ENCODE results near the gene CCDC178. TPM values are rescaled to one million over a fixed set of nuclear protein-coding genes. Genes with fewer than 3 reads are reported as not detected.

CCDC178 gene
- polyA plus RNA-seq, 4 donors = 1.7 to 2.4 (median 1.8) TPM

- no peak for DNase-seq (ENCODE audit: low read depth in 4 of 4, low spot score in 3 of 4)
These were observed 543.6 kb downstream of the CCDC178 start for GRCh38 chr18:32896776-32897547.

GRCh38 chr18:32893915-32894314, 546.6 kb downstream of the CCDC178 start:
- DNase-seq (ENCODE audit: low read depth in 4 of 4, low spot score in 3 of 4) = no peak

GRCh38 chr18:32891797-32892196, 548.7 kb downstream of the CCDC178 start:
- no peak for DNase-seq (ENCODE audit: low read depth in 4 of 4, low spot score in 3 of 4)

GRCh38 chr18:32891130-32891529, 549.4 kb downstream of the CCDC178 start:
- no peak for DNase-seq (ENCODE audit: low read depth in 4 of 4, low spot score in 3 of 4)

- DNase-seq (ENCODE audit: low read depth in 4 of 4, low spot score in 3 of 4) = no peak
These were observed 550.6 kb downstream of the CCDC178 start for GRCh38 chr18:32889615-32890593.

- peak in 1 of 4 donors; percentile 36 for DNase-seq (ENCODE audit: low read depth in 4 of 4, low spot score in 3 of 4)
These were observed 552.2 kb downstream of the CCDC178 start for GRCh38 chr18:32888306-32888705.

Other genes starting within 250 kb of the CCDC178 start
- 1 to 10 TPM; 5.5 to 6.6 (median 6.4) TPM for gene ASXL3, start 137.5 kb upstream of the CCDC178 start, polyA plus RNA-seq (ENCODE audit: insufficient read length in 4 of 4)

Data from right renal pelvis (tissue), 4 donors.